Amygdala (tissue), 56 donors: ENCODE data around the gene GYPE.
A peak's percentile ranks its signal among the peaks of the same experiment; 100 is the strongest.
"Not testable (repeated sequence)": the region's sequence is repeated elsewhere in the genome, so short reads cannot be mapped to it uniquely, and the experiment has no call there.

ENCODE experiments used
- DNase-seq, 56 donors: peaks; one replicate each; lab custom pipeline; 2025; lab: John Stamatoyannopoulos, UW

Gene GYPE

GRCh38 chr4:143905440-143905839, at the start of gene GYPE:
Gene GYPE, minus strand, starts transcription at chr4:143905559. Its CDS starts 52 bp downstream, at chr4:143905507.
- DNase-seq = not testable (repeated sequence)

- not testable (repeated sequence) for DNase-seq
Observed at GRCh38 chr4:143951458-143951972, 46.2 kb upstream of the GYPE start.

GRCh38 chr4:143950967-143951366, 45.6 kb upstream of the GYPE start:
- not testable (repeated sequence) for DNase-seq

GRCh38 chr4:143950185-143950584, 44.8 kb upstream of the GYPE start:
- DNase-seq = not testable (repeated sequence)

GRCh38 chr4:143947493-143947892, 42.1 kb upstream of the GYPE start:
- DNase-seq = not testable (repeated sequence)

- DNase-seq = not testable (repeated sequence)
Observed at GRCh38 chr4:143940708-143941107, 35.3 kb upstream of the GYPE start.

- no peak for DNase-seq
Observed at GRCh38 chr4:143939528-143939927, 34.2 kb upstream of the GYPE start.

- DNase-seq = not testable (repeated sequence)
Observed at GRCh38 chr4:143938890-143939289, 33.5 kb upstream of the GYPE start.

- DNase-seq = no peak
Observed at GRCh38 chr4:143921181-143921580, 15.8 kb upstream of the GYPE start.

- not testable (repeated sequence) for DNase-seq
Observed at GRCh38 chr4:143916485-143916884, 11.1 kb upstream of the GYPE start.

- not testable (repeated sequence) for DNase-seq
Observed at GRCh38 chr4:143912478-143912877, 7.1 kb upstream of the GYPE start.

GRCh38 chr4:143911528-143912417, 6.4 kb upstream of the GYPE start:
- DNase-seq = peak in 8 of 56 donors; percentile 0 to 12 (median 2)

GRCh38 chr4:143910906-143911305, 5.5 kb upstream of the GYPE start:
- not testable (repeated sequence) for DNase-seq

- not testable (repeated sequence) for DNase-seq
Observed at GRCh38 chr4:143907811-143908210, 2.5 kb upstream of the GYPE start.

GRCh38 chr4:143904431-143904830, 928 bp downstream of the GYPE start:
- not testable (repeated sequence) for DNase-seq

- not testable (repeated sequence) for DNase-seq
Observed at GRCh38 chr4:143890323-143890722, 15.0 kb downstream of the GYPE start.

- not testable (repeated sequence) for DNase-seq
Observed at GRCh38 chr4:143888189-143888588, 17.2 kb downstream of the GYPE start.

- not testable (repeated sequence) for DNase-seq
Observed at GRCh38 chr4:143884965-143885364, 20.4 kb downstream of the GYPE start.

- no peak for DNase-seq
Observed at GRCh38 chr4:143883529-143883928, 21.8 kb downstream of the GYPE start.

- no peak for DNase-seq
Observed at GRCh38 chr4:143882892-143883291, 22.5 kb downstream of the GYPE start.

- DNase-seq = not testable (repeated sequence)
Observed at GRCh38 chr4:143879561-143879960, 25.8 kb downstream of the GYPE start.

GRCh38 chr4:143875357-143875756, 30.0 kb downstream of the GYPE start:
- not testable (repeated sequence) for DNase-seq
